SK-MEL-5 (cell line): ENCODE results near the gene UBE2J1. TPM values are rescaled to one million over a fixed set of nuclear protein-coding genes. Genes with fewer than 3 reads are reported as not detected.
A peak's percentile ranks its signal among the peaks of the same experiment; 100 is the strongest.

Experiments
- DNase-seq: peaks from one replicate; pipeline ENCODE4 v3.0.0-alpha.2; 2016; ENCODE audit warnings: low read depth, low spot score
- in situ Hi-C: cut with HindIII; loops from 2 replicates; pipeline ENCODE4 v1.10.0; 2016; ENCODE audit warnings: low sequenced_read_pairs, high pct_unique_total_duplicates, low pct_unique_long_range_greater_than_20kb
- total RNA-seq: library from RNA; depleted of rRNA; stranded (reverse); fragments of >200 nt; shearing (Covaris generic); gene quantifications from 2 replicates; pipeline ENCODE4 v1.2.3, GENCODE V29; 2014

UBE2J1 gene
- total RNA-seq, 1 experiment from 2014 or later: 46.1 TPM

DNA sequence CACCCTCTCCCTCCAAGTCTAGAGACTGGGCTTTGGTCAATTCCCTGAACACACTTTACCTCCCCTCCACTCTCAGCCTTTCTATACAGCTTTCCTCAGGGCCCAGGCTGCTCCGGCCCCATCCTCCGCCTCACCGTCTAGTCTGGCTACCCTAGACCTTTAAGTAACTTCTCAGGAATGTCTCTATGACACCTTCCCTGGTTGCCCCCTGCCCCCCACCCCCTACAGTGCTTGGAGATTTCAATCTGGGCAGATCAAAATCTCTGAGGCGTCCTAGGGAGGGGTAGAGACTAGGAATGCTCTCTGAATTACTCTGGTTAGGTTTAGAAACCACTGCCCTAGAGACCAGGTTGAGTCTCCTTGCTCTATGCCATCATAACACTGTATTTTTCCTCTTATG, 6.1 kb downstream of the UBE2J1 start:
- DNase-seq: no peak
- in situ Hi-C loops: no loop called here

DNA sequence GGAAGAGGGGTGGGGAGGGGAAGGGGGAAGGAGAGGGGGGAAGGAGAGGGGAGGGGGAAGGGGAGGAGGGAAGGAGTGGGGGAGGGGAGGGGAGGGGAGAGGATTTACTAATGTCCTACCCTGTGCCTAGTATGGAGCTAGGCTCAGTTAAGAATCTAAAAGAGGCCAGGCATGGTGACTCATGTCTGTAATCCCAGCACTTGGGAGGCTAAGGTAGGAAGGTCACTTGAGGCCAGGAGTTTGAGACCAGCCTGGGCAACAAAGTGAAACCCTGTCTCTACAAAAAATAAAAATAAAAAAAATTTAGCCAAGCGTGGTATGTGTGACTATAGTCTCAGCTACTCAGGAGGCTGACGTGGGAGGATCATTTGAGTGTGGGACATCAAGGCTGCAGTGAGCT, 13.0 kb downstream of the UBE2J1 start:
- no peak for DNase-seq
- in situ Hi-C loops: no loop called here

GRCh38 chr6:89335164-89335563, 17.4 kb downstream of the UBE2J1 start:
- in situ Hi-C loops: no loop called here
- DNase-seq: no peak

- in situ Hi-C loops: no loop called here
Observed at GRCh38 chr6:89330910-89331309, 21.6 kb downstream of the UBE2J1 start.

DNA sequence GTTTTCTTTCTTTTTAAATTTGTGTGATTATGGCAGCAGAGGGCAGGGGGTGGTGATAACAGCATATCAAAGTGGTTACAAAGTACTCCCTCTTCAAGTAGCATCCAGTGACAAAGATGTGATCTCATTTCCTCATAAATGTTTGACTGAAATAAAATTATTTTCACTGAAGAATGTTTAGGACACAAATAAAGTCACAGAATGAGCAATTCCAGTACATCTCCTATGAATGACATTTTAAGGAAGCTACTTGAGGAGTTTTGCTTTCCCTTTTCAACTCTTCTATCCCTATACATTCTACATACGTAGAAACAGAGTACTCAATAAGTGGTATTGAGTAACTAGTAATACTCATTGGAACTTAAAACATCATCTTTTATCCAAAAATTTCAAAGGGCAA, 23.5 kb downstream of the UBE2J1 start:
- in situ Hi-C loops: no loop called here
- no peak for DNase-seq

More at GRCh38 chr6:89330910-89331309, 21.6 kb downstream of the UBE2J1 start:
- no peak for DNase-seq

- DNase-seq: no peak
- in situ Hi-C loops: no loop called here
Observed at GRCh38 chr6:89324304-89324703, 28.2 kb downstream of the UBE2J1 start.

GRCh38 chr6:89323511-89323971, 29.0 kb downstream of the UBE2J1 start:
- in situ Hi-C loops: no loop called here
- no peak for DNase-seq

- no peak for DNase-seq
- in situ Hi-C loops: no loop called here
Observed at GRCh38 chr6:89321131-89321970, 31.2 kb downstream of the UBE2J1 start.

GRCh38 chr6:89320012-89320559, 32.4 kb downstream of the UBE2J1 start:
- in situ Hi-C loops: no loop called here
- no peak for DNase-seq

DNA sequence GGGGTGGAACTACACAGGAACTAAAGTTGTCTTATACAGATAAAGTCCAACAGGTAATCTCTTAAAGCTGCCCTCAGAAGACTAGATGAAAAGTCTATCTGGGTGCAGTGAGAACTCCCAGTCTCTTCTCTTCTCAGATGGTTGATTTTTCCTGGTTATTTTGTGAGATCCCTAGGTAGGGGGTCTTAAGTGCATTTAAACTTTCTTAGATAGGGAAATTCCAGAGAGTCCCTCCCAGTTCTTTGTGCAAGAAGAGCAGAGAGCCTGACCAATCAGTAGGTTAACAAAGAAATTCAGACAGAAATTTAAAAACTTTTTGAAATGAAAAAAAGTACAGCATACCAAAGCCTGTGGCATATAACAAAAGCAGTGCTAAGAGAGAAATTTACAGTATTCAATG, 35.5 kb downstream of the UBE2J1 start:
- DNase-seq: no peak
- in situ Hi-C loops: no loop called here

DNA sequence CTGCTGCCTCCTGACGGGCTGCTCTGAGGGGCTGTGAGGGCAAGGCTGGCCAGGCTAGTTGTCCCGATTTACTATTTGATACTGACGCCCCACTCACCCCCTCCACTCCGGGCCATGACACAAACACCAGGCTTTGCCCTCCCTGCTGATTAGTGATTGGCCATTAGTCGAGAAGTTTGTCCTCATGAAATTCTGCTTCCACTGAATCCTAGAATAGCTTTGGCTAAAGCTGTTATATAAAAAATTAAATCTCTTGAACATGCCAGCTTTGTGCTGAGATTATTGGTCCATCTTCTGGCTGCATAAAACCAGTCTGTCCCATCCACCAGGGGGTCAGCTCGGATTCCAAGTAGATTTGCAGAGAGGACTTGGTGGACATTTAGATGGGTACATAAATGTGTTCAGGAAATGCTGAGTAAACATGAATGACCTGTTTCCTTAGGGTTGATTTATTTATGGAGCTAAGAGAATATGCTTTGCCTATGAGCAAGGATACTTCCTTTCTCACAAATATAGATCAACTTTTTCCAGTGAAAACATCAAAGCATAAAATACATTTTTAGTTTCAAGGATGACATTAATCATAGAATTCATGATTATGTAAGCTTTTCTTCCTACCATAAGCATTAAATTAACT, 37.2 kb downstream of the UBE2J1 start, which contains the start of gene GABRR2:
GABRR2 (minus strand) TSS at position 51 of the 637 bp plus-strand sequence. CDS start 134 bp downstream, outside the sequence.
- DNase-seq: no peak
- in situ Hi-C loops: no loop called here

DNA sequence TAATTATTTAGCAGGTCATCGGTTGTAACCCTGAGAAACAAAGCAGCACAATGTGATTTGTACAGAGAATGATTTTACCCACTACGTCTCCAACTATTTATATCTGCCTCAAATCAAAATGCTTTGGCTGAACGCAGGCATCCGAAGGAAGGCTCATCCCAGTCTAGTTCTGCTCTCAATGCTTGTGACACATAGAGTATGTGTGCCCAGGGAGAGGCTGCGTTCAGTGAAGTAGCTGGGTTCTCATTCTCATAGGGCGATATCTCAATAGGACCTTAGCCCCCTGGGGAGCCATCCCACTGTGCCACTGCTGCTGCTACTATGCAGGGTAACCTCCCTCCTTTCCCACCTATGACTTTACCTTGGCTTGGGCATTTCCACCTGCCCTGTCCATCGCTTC, 37.8 kb downstream of the UBE2J1 start:
- DNase-seq: no peak
- in situ Hi-C loops: no loop called here

DNA sequence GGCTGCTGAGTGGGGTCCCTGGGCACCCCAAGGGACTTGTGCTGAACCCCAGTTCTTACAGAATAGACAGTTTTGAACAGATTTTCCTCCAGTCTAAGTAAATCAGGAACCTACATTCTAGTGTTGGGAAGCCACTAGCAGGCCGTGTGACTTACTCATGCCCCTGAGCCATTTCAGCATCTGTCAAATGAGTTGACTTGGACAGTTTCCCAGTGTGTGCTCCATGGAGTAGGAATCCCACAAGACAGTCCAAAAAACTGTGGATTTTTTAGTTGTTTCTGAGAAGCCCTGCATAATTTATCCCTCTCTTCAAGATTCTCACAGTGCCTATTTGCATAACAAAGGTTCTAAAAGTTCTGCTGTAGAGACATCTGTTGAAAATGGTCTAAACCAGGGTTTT, 39.5 kb downstream of the UBE2J1 start:
- in situ Hi-C loops: no loop called here

DNA sequence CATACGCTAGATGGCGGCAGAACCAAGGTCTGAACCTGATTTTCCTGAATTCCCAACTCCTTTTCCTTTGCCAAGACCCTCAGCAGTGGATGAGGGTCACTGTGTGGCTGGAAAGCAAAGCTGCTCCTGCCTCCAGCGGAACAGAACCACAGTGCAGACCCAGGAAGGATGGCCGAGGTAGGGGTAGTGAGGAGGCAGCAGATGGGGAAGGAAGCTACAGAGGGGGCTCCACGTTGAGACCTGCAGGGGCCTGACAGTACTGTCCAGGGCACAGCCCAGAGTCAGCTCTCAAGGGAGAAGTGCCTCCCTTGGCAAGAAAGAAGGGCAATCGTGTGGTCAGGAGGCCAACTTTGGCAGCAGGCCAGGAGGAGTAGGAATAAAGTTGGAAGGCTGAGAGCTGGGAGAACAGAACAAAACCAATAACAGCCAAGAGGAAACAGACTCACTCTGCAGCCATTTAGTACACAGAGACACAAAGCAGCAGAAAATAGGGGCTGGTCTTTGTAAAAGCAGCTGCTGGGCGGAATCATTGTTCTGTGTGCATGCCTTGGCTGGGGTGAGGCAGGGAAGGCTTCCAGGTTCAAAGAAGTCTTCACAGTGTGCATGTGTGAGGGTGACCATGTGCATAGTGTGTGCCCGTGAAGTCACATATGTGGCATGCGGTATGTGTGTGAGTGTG, 40.5 kb downstream of the UBE2J1 start:
- in situ Hi-C loops: no loop called here

More for the DNA sequence above, 39.5 kb downstream of the UBE2J1 start:
- peak; percentile 69 for DNase-seq

DNA sequence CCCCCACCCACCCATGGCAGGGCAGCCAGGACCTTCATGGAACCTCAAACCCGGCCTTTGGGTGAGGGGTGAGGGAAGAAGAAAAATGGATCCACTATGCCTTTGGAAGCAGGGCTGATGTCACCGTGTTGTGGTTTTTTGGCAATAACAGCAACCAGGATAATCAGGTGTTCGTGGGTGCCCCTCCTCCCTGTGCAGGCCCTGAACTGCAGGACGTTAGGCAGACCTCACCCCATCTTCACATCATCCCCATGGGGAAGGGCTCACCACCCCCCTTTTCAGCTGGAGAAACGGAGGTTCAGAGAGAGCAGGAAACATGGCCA, 41.0 kb downstream of the UBE2J1 start:
- no peak for DNase-seq
- in situ Hi-C loops: no loop called here

More for the DNA sequence above, 40.5 kb downstream of the UBE2J1 start:
- DNase-seq: peak; percentile 72

DNA sequence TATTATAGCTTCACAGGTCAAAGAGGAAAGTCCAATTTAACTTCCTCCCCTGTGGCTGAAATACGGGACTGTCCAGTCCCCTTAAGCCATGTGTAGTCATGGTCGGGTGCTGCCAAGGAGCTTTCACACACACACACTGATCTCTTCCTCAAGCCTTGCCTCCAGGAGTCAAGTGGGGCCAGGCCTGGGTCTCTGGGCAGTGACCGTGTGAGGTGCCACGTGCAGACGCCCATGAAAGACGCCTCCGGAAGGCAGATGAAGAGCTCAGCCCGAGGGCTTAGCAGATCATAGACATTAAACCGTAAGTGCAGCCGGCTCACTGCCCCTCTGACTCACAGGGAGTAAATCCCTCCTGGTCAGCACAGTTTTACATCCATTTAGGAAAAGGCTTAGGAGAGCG, 41.6 kb downstream of the UBE2J1 start:
- peak; percentile 74 for DNase-seq
- in situ Hi-C loops: no loop called here

- no peak for DNase-seq
- in situ Hi-C loops: no loop called here
Observed at GRCh38 chr6:89308525-89309395, 43.8 kb downstream of the UBE2J1 start.
